D721Med (cell line): ENCODE results near the gene ZNF879.

ENCODE experiments used
- DNase-seq: peaks from one replicate; pipeline ENCODE4 v3.0.0; 2011; ENCODE audit warnings: low spot score; ENCODE audit not compliant: insufficient read length
- FAIRE-seq: peaks from 2 replicates; lab custom pipeline; 2011; peaks lifted over from hg19 to GRCh38; lab: Jason Lieb, UNC
- CTCF ChIP-seq: IDR thresholded peaks from 2 replicates; pipeline ENCODE4 v1.5.1; 2012; ENCODE audit warnings: mild to moderate bottlenecking, control low read depth; ENCODE audit not compliant: insufficient read depth; ENCODE audit errors: missing control alignments

ZNF879 gene

GRCh38 chr5:178993955-178994579, 29.5 kb upstream of the ZNF879 start:
- no peak for TF ChIP-seq CTCF
- FAIRE-seq, result no peak
- no peak for DNase-seq

- DNase-seq (peak; percentile 67), FAIRE-seq (no peak)
- no peak for TF ChIP-seq CTCF
Observed at GRCh38 chr5:178994580-178995340, 28.8 kb upstream of the ZNF879 start, which contains the start of gene GRM6. GRM6 (minus strand) TSS chr5:178995320; CDS start chr5:178994944, 376 bp downstream.

GRCh38 chr5:178995341-178995690, 28.3 kb upstream of the ZNF879 start:
- no peak for TF ChIP-seq CTCF
- no peak for FAIRE-seq
- no peak for DNase-seq

- TF ChIP-seq CTCF, result no peak
- no peak for FAIRE-seq
- no peak for DNase-seq
Observed at GRCh38 chr5:178996156-178996555, 27.4 kb upstream of the ZNF879 start.

DNA sequence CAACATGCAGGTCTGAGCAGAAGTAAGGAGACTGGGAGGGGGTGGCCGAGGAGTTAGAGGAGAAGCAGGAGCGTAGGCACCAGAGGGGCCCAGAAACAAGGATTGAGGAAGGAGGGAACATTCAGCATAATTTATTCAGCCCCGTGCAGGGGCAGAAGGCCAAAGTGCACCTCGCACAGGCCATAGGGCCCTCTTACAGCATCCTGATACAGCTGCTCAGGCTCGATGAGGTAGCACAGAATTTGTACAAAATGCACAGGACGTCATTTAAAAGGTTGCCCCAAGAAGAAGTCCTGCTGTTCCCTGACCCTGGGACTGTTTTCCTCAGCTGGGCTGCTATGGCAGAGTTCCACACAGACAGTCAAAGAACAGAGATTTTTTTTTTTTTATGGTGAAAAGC, 26.4 kb upstream of the ZNF879 start:
- TF ChIP-seq CTCF, result no peak
- no peak for FAIRE-seq

GRCh38 chr5:178998441-178998840, 25.2 kb upstream of the ZNF879 start:
- FAIRE-seq (no peak), DNase-seq (no peak)
- no peak for TF ChIP-seq CTCF

More for the DNA sequence above, 26.4 kb upstream of the ZNF879 start:
- DNase-seq, result no peak

DNA sequence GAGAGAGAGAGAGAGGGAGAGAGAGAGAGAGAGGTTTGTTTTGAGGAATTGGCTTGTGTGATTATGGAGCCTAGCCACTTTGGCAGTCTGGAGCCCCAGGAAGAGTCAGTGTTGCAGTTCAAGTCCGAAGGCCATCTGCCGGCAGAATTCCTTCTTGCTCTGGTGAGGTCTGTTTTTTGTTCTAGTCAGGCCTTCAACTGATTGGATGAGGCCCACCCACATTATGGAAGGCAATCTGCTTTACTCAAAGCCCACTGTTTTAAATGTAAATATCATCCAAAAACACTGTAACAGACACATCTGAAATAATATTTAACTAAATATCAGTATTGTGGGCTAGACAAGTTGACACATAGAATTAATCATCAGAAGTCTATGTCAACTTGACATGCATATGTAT, 17.0 kb upstream of the ZNF879 start:
- FAIRE-seq, result no peak
- no peak for TF ChIP-seq CTCF

More for the DNA sequence above, 17.0 kb upstream of the ZNF879 start:
- DNase-seq, result no peak
